Thymus (tissue), 11 donors: ENCODE measurements around the gene JDP2. TPM values are rescaled to one million over a fixed set of nuclear protein-coding genes. Genes with fewer than 3 reads are reported as not detected.
"Not testable (repeated sequence)": the region's sequence is repeated elsewhere in the genome, so short reads cannot be mapped to it uniquely, and the experiment has no call there.

Experiments used
- DNase-seq, 9 donors: peaks; one replicate each; pipeline ENCODE4 v3.0.0-alpha.2; 2013; ENCODE audit warnings: low spot score in 9 of 9, low read depth in 6 of 9, missing footprints in 1 of 9
- H3K27ac ChIP-seq, 2 donors: one replicate each; pipeline ENCODE4 v1.5.1; 2013; ENCODE audit warnings: control low read depth in 1 of 2, low read depth in 1 of 2, low read length in 1 of 2, mild to moderate bottlenecking in 1 of 2, moderate library complexity in 1 of 2
- H3K27me3 ChIP-seq, 2 donors: one replicate each; pipeline ENCODE4 v1.5.1; 2013; ENCODE audit warnings: low read length in 1 of 2; ENCODE audit not compliant: control insufficient read depth in 2 of 2, insufficient read depth in 1 of 2
- H3K36me3 ChIP-seq, 2 donors: one replicate each; pipeline ENCODE4 v1.5.1; 2013; ENCODE audit warnings: low read length in 1 of 2, mild to moderate bottlenecking in 1 of 2, moderate library complexity in 1 of 2; ENCODE audit not compliant: control insufficient read depth in 2 of 2, insufficient read depth in 2 of 2
- H3K4me1 ChIP-seq, 2 donors: one replicate each; pipeline ENCODE4 v1.5.1; 2013; ENCODE audit warnings: low read length in 2 of 2; ENCODE audit not compliant: control insufficient read depth in 2 of 2, insufficient read depth in 2 of 2
- H3K4me3 ChIP-seq, 2 donors: one replicate each; pipeline ENCODE4 v1.5.1; 2013; ENCODE audit warnings: low read length in 2 of 2, control low read depth in 1 of 2, mild to moderate bottlenecking in 1 of 2
- H3K9me3 ChIP-seq, 2 donors: one replicate each; pipeline ENCODE4 v1.5.1; 2013; ENCODE audit warnings: low read length in 1 of 2, mild to moderate bottlenecking in 1 of 2; ENCODE audit not compliant: control insufficient read depth in 2 of 2, insufficient read depth in 1 of 2
- WGBS: extraction: QIAGEN DNeasy Blood & Tissue Kit; methylation state at CpG from one replicate; pipeline ENCODE4 v1.1.7; 2013; 5-methylcytosine and 5-hydroxymethylcytosine counted together
- polyA plus RNA-seq: library from polyadenylated mRNA; stranded (reverse); fragments of 200-250 nt; gene quantifications from one replicate; pipeline ENCODE4 v1.2.3, GENCODE V29; 2013
- total RNA-seq: library from RNA; stranded (reverse); fragments of 120-200 nt; gene quantifications from one replicate; pipeline ENCODE4 v1.2.4, GENCODE V29; 2013
- donor health status: healthy.

JDP2 gene
- total and polyA plus RNA-seq, 2 donors = 4.3 to 13.4 TPM

DNA sequence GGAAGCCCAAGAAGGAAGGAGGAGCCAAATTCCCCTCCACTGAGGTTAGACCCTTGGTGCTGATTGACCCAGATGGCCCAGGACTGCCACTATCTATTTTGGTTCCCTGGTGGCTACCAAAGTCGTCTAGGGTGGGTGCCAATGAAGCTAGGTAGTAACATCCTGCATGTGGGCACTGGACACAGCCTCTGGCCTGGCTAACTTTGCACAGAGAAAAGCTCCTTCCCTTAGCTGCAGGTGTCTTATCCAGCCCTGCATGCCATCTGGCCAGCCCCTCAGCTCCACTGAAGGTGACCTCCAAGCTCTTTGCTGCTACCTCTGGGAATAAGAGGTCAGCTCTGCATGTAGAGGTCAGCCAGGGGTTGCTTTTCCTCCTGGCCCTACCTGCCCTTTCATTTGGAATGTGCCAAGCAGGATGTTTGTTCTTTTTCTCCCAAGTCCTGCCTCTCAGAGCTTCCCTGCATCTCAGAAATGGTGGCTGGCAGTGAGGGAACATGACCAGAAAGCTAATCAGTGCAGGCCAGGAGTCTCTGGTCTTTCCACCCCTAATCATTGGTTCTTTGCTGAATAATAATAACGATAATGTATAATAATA lies 34.0 kb downstream of the JDP2 start:
- Histone ChIP-seq H3K27ac (no peak overlapping the region), H3K27me3 (no peaks in the 10 kb centered on the region), H3K4me3 (no peak overlapping the region), H3K36me3 (no peaks in the 10 kb centered on the region), H3K4me1 (peaks cover 3 to 16% of the 10 kb centered on the region in 2 donors), H3K9me3 (no peaks in the 10 kb centered on the region)
- WGBS = 90% methylated on average over 2 of the region's 2 CpGs
- DNase-seq = no peak

DNA sequence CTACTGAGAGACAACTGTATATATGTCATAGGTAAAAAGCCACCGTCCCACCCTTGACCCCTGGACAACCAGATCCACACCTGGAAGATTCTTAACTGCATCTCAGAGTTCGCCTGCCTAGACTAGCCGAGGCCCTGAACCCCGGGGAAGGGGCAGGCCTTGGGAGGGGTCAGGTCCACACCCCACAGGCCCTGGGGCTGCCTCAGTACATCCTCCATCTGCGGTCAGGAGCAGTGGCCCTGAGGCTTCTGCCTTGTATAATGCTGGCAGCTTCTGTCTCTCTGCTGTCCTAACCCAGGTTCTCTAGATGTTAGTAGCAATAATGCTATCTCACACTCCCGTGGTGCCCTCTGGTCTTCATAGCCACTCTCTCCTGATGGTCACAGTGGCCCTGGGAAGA lies 36.8 kb downstream of the JDP2 start:
- Histone ChIP-seq H3K36me3 (no peaks in the 10 kb centered on the region), H3K4me1 (peaks cover 0 to 23% of the 10 kb centered on the region in 2 donors), H3K27me3 (no peaks in the 10 kb centered on the region), H3K9me3 (no peaks in the 10 kb centered on the region), H3K27ac (no peak overlapping the region), H3K4me3 (no peak overlapping the region)
- WGBS = 98% methylated on average over 6 of the region's 6 CpGs
- no peak for DNase-seq

DNA sequence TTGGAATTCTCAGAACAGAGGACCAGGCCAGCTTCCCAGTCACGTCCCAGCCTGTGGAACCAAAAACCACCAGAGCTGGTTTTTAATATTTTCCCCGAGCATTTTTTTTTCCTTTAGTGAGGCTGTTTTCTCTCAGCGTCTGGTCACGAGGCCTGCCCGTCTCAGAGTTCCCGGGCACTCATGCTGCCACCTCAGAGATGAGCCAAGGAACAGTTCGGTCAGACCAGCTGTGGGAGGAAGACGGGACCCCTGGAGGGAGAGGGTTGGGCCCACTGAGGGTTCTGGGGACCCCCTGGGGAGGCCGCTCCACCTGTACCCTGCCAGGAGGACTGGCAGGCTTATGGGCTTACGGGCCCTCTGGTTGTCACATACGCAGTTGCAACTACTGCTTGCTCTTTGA lies 39.9 kb downstream of the JDP2 start:
- DNase-seq = no peak
- peaks cover 0 to 6% of the 10 kb centered on the region in 2 donors for H3K36me3 ChIP-seq
- H3K4me1 ChIP-seq = peaks cover 0 to 39% of the 10 kb centered on the region in 2 donors
- 98% methylated on average over 11 of the region's 11 CpGs for WGBS
- H3K9me3 ChIP-seq = no peaks in the 10 kb centered on the region
- H3K27ac ChIP-seq = no peak overlapping the region
- no peak overlapping the region for H3K4me3 ChIP-seq
- no peaks in the 10 kb centered on the region for H3K27me3 ChIP-seq

DNA sequence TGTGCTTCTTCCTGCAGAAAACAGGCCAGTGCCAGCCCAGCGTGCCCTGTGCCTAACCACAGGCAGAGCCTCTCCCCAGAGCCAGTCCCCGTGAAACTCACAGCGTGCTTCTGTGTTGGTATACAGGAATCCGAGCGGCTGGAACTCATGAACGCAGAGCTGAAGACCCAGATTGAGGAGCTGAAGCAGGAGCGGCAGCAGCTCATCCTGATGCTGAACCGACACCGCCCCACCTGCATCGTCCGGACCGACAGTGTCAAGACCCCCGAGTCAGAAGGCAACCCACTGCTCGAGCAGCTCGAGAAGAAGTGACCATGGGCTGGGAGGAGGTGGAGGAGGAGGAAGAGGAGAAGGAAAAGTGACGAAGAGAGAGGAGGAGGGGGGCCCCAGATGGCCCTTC lies 41.3 kb downstream of the JDP2 start:
- DNase-seq = no peak
- 97% methylated on average over 16 of the region's 16 CpGs for WGBS
- H3K27me3 ChIP-seq = no peaks in the 10 kb centered on the region
- no peak overlapping the region for H3K4me3 ChIP-seq
- H3K4me1 ChIP-seq = peaks cover 0 to 39% of the 10 kb centered on the region in 2 donors
- H3K9me3 ChIP-seq = no peaks in the 10 kb centered on the region
- H3K27ac ChIP-seq = no peak overlapping the region
- peaks cover 0 to 6% of the 10 kb centered on the region in 2 donors for H3K36me3 ChIP-seq

DNA sequence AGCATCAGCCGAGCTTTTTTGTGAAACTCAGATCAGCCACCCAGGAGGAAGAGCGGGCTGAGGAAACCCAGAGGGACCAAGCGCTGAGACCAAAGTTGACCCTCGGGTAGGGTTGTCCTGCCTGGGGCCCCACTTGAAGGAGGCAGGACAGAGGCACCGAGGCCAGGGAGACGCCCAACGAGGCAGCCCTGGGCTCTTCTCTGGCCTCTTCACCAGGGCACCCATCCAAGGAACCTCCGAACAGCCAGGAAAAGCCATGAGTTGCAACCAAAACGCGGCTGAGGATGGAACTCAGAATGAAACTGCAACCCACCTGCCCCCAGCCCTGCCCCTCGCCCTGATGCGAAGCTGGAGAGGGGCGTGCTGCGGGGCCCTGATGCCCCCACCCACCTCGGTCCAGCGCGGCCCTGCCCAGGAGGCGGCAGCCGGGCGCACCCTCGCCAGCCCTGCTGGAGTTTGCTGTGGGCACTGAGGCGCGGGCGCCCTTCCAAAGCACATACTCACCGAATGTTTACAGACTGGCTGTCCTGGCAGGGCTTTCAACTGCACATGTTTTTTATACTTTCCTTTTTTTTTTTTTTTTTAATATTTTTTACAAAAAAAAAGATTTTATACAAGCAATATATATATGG lies 41.9 kb downstream of the JDP2 start:
- no peaks in the 10 kb centered on the region for H3K9me3 ChIP-seq
- H3K36me3 ChIP-seq = peaks cover 0 to 6% of the 10 kb centered on the region in 2 donors
- peaks cover 0 to 39% of the 10 kb centered on the region in 2 donors for H3K4me1 ChIP-seq
- 97% methylated on average over 25 of the region's 25 CpGs for WGBS
- H3K27ac ChIP-seq = no peak overlapping the region
- no peaks in the 10 kb centered on the region for H3K27me3 ChIP-seq
- no peak for DNase-seq
- H3K4me3 ChIP-seq = no peak overlapping the region

DNA sequence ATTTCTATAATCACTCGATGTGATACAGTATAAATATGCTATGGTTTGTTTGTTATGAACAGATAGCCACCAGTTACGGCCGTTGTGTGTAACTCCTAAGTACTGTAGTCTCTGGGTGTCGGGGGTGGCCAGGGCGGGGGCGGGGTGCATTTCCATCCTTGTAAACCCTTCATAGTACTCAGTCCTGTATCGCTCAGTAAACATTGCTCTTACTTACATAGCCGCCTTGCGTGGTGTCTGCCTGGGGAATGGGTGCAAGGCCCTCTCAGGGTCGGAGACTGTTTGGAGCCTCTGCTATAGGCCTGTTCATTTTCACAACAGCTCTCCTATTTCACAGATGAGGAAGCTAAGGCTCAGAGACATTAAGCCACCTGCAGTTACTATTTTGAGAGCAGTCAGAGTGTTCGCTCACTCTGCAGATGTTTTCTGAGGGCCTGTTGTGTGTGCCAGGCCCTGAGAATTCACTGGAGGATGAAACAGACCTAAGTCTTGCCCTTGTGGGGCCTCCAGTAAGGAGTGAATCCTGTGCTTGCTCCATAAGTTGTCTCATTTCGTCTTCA lies 42.5 kb downstream of the JDP2 start:
- Histone ChIP-seq H3K36me3 (peaks cover 0 to 6% of the 10 kb centered on the region in 2 donors), H3K4me3 (no peak overlapping the region), H3K4me1 (peaks cover 0 to 39% of the 10 kb centered on the region in 2 donors), H3K9me3 (no peaks in the 10 kb centered on the region), H3K27me3 (no peaks in the 10 kb centered on the region), H3K27ac (peak overlapping the region in 1 of 2 donors; percentile 38)
- 90% methylated on average over 12 of the region's 12 CpGs for WGBS
- DNase-seq = peak in 1 of 9 donors; percentile 14

DNA sequence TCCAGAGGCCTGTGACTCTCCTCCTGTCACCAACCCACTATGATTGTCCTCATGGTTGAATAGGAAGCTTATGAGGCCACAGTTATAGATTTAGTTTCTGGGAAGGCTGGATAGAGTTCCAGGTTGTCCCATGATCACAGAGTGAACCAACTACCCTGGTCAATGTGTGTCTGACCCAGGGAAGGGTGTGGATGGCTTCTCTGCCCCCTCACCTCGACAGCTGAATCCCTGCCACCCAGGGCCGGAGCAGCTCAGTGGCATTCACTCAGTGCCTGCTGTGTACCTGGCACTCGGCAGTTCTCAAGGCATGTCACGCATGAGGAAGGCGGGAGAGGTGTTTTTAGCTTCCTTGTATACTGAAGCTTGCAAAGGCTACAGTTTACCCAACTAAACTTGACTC lies 43.2 kb downstream of the JDP2 start:
- no peak for DNase-seq
- 95% methylated on average over 5 of the region's 5 CpGs for WGBS
- peaks cover 0 to 6% of the 10 kb centered on the region in 2 donors for H3K36me3 ChIP-seq

DNA sequence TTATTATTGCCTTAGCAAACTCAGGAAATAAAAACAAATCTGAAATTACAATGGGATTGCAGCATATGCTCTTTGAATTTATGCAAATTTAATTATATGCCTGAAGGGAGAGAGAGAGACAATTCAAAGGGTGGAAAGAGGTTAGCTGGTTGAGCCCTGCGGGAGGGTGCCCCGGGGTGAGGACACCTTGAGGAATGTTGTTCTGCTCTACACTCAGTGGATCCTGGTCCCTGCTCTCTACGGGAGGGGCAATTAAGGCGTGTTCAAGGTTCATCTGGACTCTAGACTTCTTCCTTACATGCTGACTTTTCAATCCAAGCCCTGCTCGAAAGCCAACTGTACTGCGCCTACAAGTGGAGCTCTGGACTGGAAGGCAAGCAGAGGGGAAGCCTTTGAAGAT lies 46.3 kb downstream of the JDP2 start:
- not testable (repeated sequence) for DNase-seq, H3K36me3 ChIP-seq, H3K27ac ChIP-seq, H3K9me3 ChIP-seq, H3K27me3 ChIP-seq, H3K4me3 ChIP-seq
- H3K4me1 ChIP-seq = peaks cover 0 to 21% of the 10 kb centered on the region in 2 donors
- WGBS = 95% methylated on average over 6 of the region's 6 CpGs

More for the DNA sequence above, 43.2 kb downstream of the JDP2 start:
- Histone ChIP-seq H3K9me3 (no peaks in the 10 kb centered on the region), H3K4me1 (peaks cover 0 to 39% of the 10 kb centered on the region in 2 donors), H3K27ac (no peak overlapping the region), H3K4me3 (no peak overlapping the region), H3K27me3 (no peaks in the 10 kb centered on the region)

DNA sequence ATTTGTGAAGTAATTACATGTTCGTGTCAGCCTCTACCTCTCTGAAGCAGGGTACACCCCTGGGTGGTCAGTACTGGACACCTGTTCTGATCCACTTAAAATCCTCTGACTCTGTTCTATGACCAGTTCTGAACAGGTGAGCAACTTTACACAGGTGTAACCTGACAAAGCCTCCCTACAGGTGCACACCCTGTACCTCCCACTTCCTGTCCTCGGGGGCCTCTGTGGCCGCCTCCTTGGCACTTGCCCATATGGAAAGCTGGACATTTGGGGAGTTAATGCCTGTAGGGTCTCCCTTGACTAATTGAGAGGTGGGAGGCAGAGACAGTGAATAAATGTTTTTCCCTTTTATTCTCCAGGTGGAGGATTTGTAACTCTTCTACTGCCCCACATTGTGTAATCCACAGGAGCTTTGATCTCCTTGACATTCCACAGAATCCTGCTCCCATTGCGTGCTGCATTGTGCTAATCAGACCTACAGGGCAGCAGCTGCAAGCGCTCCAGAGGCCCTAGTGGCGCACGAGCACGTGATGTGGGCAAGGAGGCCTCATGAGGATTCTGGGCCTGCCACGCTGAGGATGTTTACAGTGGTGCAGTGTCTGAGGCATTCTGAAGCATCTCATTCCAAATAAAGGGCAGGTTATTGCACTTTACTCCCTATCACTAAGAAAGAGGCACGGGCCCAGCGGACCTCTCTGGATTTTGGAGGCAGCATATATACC lies 48.6 kb downstream of the JDP2 start:
- H3K36me3 ChIP-seq = peaks cover 0 to 6% of the 10 kb centered on the region in 2 donors
- no peak overlapping the region for H3K27ac ChIP-seq
- no peak for DNase-seq
- H3K4me1 ChIP-seq = peaks cover 0 to 5% of the 10 kb centered on the region in 2 donors
- H3K9me3 ChIP-seq = no peaks in the 10 kb centered on the region
- H3K4me3 ChIP-seq = no peak overlapping the region
- 92% methylated on average over 11 of the region's 11 CpGs for WGBS
- H3K27me3 ChIP-seq = no peaks in the 10 kb centered on the region
